GM12878 (cell line): Measurements from ENCODE around the gene ANKFY1. TPM values are rescaled to one million over a fixed set of nuclear protein-coding genes. Genes with fewer than 3 reads are reported as not detected.

Experiments used
- ATF7 ChIP-seq: fragments of 450-650 bp; IDR thresholded peaks from 2 replicates; pipeline ENCODE4 v1.6.1; 2016; ENCODE audit warnings: low read depth, mild to moderate bottlenecking
- IRF4 ChIP-seq: IDR thresholded peaks from 2 replicates; pipeline ENCODE4 v1.6.1; 2011; ENCODE audit warnings: low read depth, low read length
- NBN ChIP-seq: fragments of 450-650 bp; IDR thresholded peaks from 2 replicates; pipeline ENCODE4 v1.6.1; 2016
- PAX8 ChIP-seq: fragments of 450-650 bp; IDR thresholded peaks from 2 replicates; pipeline ENCODE4 v1.6.1; 2017; ENCODE audit warnings: mild to moderate bottlenecking, moderate library complexity
- SMC3 ChIP-seq: IDR thresholded peaks from 2 replicates; pipeline ENCODE4 v1.6.1; 2011; ENCODE audit warnings: low read length, improper control_type of control experiment, borderline replicate concordance
- polyA plus RNA-seq, 11 experiments: library from polyadenylated mRNA; depleted of rRNA in 4 of 11; unstranded in 6 of 11; stranded (reverse) in 5 of 11; fragments of >200 nt; fragmentation: Nextera tagmentation in 4 of 11; fragmentation: Illumina TruSeq in 1 of 11; extraction: Ambion mirVana in 4 of 11; extraction: Trizol in 1 of 11; gene quantifications; 1 replicate in 1 of 11; 2 replicates in 10 of 11; pipeline versions ENCODE4 v1.2.1 to v1.2.3, GENCODE V29; 2011 to 2016; ENCODE audit warnings: inconsistent platforms in 2 of 11, missing spikeins in 2 of 11, low read depth in 1 of 11
- total RNA-seq, 4 experiments: library from RNA; depleted of rRNA in 3 of 4; stranded (reverse); fragments of >200 nt in 3 of 4; fragmentation: Illumina TruSeq in 1 of 4; extraction: Trizol in 1 of 4; gene quantifications; 2 replicates each; pipeline versions ENCODE4 v1.2.1 to v1.2.3, GENCODE V29; 2013 to 2021
- TF ChIP-seq, protein P1 (sequence below): IDR thresholded peaks from 2 replicates; pipeline ENCODE4 v1.6.1; 2011; ENCODE audit warnings: low read depth, low read length, improper control_type of control experiment, borderline replicate concordance
- TF ChIP-seq, protein P2 (sequence below): IDR thresholded peaks from 2 replicates; pipeline ENCODE4 v1.6.1; 2012; ENCODE audit warnings: mild to moderate bottlenecking, low read depth, low read length
- TF ChIP-seq, protein P3 (sequence below): fragments of 450-650 bp; IDR thresholded peaks from 2 replicates; pipeline ENCODE4 v1.6.1; 2014; ENCODE audit warnings: mild to moderate bottlenecking
- TF ChIP-seq, protein P4 (sequence below): fragments of 450-650 bp; formaldehyde crosslinking; IDR thresholded peaks from 2 replicates; pipeline ENCODE4 v1.5.0; 2022; ENCODE audit warnings: mild to moderate bottlenecking, missing genetic modification characterization

The ANKFY1 gene
- total and polyA plus RNA-seq, 10 of the 15 experiments (the other 5 are each of a cell fraction or from before 2014, with no cell fraction given), result 3.0 to 27.7 (median 16.4) TPM

DNA sequence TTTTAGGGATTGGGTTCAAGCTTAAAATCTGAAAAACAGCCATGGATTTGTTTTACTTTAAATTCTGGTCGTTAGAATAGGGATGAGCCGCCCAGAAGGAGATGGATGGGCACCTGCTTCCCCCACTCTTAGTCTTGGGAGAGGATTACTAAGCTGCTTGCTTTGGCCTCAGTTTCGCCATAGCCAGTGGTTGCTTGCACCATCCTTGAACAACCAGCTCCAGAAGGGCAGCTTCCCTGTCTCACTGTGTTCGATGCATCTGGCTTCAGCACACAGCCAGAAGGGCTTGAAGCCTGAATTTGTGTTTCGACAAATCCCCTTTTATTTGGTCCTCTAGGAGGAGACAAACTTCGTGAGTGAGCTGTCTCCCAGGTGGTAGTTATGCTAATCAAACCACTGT is 113.7 kb downstream of the ANKFY1 start (continued):
- TF ChIP-seq, protein P1, sequence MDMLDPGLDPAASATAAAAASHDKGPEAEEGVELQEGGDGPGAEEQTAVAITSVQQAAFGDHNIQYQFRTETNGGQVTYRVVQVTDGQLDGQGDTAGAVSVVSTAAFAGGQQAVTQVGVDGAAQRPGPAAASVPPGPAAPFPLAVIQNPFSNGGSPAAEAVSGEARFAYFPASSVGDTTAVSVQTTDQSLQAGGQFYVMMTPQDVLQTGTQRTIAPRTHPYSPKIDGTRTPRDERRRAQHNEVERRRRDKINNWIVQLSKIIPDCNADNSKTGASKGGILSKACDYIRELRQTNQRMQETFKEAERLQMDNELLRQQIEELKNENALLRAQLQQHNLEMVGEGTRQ, result no peak
- TF ChIP-seq, protein P2, sequence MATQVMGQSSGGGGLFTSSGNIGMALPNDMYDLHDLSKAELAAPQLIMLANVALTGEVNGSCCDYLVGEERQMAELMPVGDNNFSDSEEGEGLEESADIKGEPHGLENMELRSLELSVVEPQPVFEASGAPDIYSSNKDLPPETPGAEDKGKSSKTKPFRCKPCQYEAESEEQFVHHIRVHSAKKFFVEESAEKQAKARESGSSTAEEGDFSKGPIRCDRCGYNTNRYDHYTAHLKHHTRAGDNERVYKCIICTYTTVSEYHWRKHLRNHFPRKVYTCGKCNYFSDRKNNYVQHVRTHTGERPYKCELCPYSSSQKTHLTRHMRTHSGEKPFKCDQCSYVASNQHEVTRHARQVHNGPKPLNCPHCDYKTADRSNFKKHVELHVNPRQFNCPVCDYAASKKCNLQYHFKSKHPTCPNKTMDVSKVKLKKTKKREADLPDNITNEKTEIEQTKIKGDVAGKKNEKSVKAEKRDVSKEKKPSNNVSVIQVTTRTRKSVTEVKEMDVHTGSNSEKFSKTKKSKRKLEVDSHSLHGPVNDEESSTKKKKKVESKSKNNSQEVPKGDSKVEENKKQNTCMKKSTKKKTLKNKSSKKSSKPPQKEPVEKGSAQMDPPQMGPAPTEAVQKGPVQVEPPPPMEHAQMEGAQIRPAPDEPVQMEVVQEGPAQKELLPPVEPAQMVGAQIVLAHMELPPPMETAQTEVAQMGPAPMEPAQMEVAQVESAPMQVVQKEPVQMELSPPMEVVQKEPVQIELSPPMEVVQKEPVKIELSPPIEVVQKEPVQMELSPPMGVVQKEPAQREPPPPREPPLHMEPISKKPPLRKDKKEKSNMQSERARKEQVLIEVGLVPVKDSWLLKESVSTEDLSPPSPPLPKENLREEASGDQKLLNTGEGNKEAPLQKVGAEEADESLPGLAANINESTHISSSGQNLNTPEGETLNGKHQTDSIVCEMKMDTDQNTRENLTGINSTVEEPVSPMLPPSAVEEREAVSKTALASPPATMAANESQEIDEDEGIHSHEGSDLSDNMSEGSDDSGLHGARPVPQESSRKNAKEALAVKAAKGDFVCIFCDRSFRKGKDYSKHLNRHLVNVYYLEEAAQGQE, result no peak
- TF ChIP-seq, protein P3, sequence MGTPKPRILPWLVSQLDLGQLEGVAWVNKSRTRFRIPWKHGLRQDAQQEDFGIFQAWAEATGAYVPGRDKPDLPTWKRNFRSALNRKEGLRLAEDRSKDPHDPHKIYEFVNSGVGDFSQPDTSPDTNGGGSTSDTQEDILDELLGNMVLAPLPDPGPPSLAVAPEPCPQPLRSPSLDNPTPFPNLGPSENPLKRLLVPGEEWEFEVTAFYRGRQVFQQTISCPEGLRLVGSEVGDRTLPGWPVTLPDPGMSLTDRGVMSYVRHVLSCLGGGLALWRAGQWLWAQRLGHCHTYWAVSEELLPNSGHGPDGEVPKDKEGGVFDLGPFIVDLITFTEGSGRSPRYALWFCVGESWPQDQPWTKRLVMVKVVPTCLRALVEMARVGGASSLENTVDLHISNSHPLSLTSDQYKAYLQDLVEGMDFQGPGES, result no peak
- no peak for TF ChIP-seq PAX8
- no peak for TF ChIP-seq NBN
- TF ChIP-seq SMC3, result no peak
- no peak for TF ChIP-seq IRF4
- TF ChIP-seq, protein P4, sequence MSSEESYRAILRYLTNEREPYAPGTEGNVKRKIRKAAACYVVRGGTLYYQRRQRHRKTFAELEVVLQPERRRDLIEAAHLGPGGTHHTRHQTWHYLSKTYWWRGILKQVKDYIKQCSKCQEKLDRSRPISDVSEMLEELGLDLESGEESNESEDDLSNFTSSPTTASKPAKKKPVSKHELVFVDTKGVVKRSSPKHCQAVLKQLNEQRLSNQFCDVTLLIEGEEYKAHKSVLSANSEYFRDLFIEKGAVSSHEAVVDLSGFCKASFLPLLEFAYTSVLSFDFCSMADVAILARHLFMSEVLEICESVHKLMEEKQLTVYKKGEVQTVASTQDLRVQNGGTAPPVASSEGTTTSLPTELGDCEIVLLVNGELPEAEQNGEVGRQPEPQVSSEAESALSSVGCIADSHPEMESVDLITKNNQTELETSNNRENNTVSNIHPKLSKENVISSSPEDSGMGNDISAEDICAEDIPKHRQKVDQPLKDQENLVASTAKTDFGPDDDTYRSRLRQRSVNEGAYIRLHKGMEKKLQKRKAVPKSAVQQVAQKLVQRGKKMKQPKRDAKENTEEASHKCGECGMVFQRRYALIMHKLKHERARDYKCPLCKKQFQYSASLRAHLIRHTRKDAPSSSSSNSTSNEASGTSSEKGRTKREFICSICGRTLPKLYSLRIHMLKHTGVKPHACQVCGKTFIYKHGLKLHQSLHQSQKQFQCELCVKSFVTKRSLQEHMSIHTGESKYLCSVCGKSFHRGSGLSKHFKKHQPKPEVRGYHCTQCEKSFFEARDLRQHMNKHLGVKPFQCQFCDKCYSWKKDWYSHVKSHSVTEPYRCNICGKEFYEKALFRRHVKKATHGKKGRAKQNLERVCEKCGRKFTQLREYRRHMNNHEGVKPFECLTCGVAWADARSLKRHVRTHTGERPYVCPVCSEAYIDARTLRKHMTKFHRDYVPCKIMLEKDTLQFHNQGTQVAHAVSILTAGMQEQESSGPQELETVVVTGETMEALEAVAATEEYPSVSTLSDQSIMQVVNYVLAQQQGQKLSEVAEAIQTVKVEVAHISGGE (CRISPR knock-in tag), result no peak
- no peak for TF ChIP-seq ATF7
